OCI-LY1 (cell line): ENCODE data around the gene ZNF460.

Source experiments
- H2AFZ ChIP-seq: fragments of 200-600 bp; sonication (generic), shearing (Covaris generic); 2 replicates; pipeline ENCODE4 v1.6.0; 2014; ENCODE audit warnings: antibody characterized with exemption, mild to moderate bottlenecking, low read length
- H3F3A ChIP-seq: fragments of 200-600 bp; sonication (generic), shearing (Covaris generic); 2 replicates; pipeline ENCODE4 v1.6.0; 2014; ENCODE audit warnings: mild to moderate bottlenecking, antibody characterized with exemption, low read length, moderate library complexity; ENCODE audit not compliant: insufficient read depth
- H3K27ac ChIP-seq: fragments of 200-600 bp; sonication (generic); 2 replicates; pipeline ENCODE4 v1.5.1; 2014; ENCODE audit warnings: low read length, mixed run types, mild to moderate bottlenecking, low read depth; ENCODE audit not compliant: poor library complexity, severe bottlenecking
- H3K27me3 ChIP-seq: fragments of 200-600 bp; sonication (generic); 2 replicates; pipeline ENCODE4 v1.6.0; 2014; ENCODE audit warnings: antibody characterized with exemption, mild to moderate bottlenecking, low read length, moderate library complexity; ENCODE audit not compliant: insufficient read depth
- H3K36me3 ChIP-seq: fragments of 200-600 bp; sonication (generic); 2 replicates; pipeline ENCODE4 v1.6.1; 2014; ENCODE audit warnings: mild to moderate bottlenecking, antibody characterized with exemption, low read length, moderate library complexity, mixed read lengths; ENCODE audit not compliant: insufficient read depth
- H3K4me1 ChIP-seq: fragments of 200-600 bp; sonication (generic); 2 replicates; pipeline ENCODE4 v1.5.1; 2014; ENCODE audit warnings: mild to moderate bottlenecking, low read length, moderate library complexity; ENCODE audit not compliant: insufficient read depth, severe bottlenecking
- H3K4me2 ChIP-seq: fragments of 200-600 bp; sonication (generic), shearing (Covaris generic); 2 replicates; pipeline ENCODE4 v1.6.1; 2014; ENCODE audit warnings: low read length
- H3K4me3 ChIP-seq: fragments of 200-600 bp; sonication (generic); 2 replicates; pipeline ENCODE4 v1.5.1; 2014; ENCODE audit warnings: low read length, low read depth, mild to moderate bottlenecking, mixed read lengths; ENCODE audit not compliant: poor library complexity, severe bottlenecking
- H3K79me2 ChIP-seq: fragments of 200-600 bp; shearing (Covaris generic); 2 replicates; pipeline ENCODE4 v1.6.1; 2016; ENCODE audit warnings: mixed run types, low read length, mixed read lengths; ENCODE audit not compliant: insufficient read depth
- H3K9ac ChIP-seq: fragments of 200-600 bp; sonication (generic), shearing (Covaris generic); 2 replicates; pipeline ENCODE4 v1.6.1; 2014; ENCODE audit warnings: mild to moderate bottlenecking, low read length, mixed read lengths
- H3K9me2 ChIP-seq: fragments of 200-600 bp; sonication (generic), shearing (Covaris generic); 2 replicates; pipeline ENCODE4 v1.6.1; 2014; ENCODE audit warnings: low read depth, mild to moderate bottlenecking, low read length, mixed read lengths
- H3K9me3 ChIP-seq: fragments of 200-600 bp; shearing (Covaris generic); 2 replicates; pipeline ENCODE4 v1.6.1; 2014; ENCODE audit warnings: low read length, mixed read lengths
- H4K20me1 ChIP-seq: fragments of 200-600 bp; sonication (generic), shearing (Covaris generic); 2 replicates; pipeline ENCODE4 v1.6.0; 2016; ENCODE audit warnings: mild to moderate bottlenecking, low read length; ENCODE audit not compliant: insufficient read depth
- CTCF ChIP-seq: fragments of 200-600 bp; sonication (generic), shearing (Covaris generic); IDR thresholded peaks from 2 replicates; pipeline ENCODE4 v1.5.1; 2017; ENCODE audit warnings: mild to moderate bottlenecking, antibody characterized with exemption, low read length, moderate library complexity, mixed read lengths
- EZH2 ChIP-seq: fragments of 200-600 bp; sonication (generic), shearing (Covaris generic); IDR thresholded peaks from 2 replicates; pipeline ENCODE4 v1.8.0; 2017; ENCODE audit warnings: borderline replicate concordance, mixed run types, mild to moderate bottlenecking, antibody characterized with exemption, low read length, moderate library complexity, mixed read lengths

Gene ZNF460

GRCh38 chr19:57239982-57240310 is 40.3 kb upstream of the ZNF460 start:
- peak overlapping the region; percentile 45; the same call in 1 of the 2 replicates for H3K9ac ChIP-seq
- TF ChIP-seq CTCF (no peak), EZH2 (no peak)
- no peaks in the 10 kb centered on the region for H3K9me2 ChIP-seq
- H3K36me3 ChIP-seq, result peaks cover 14% of the 10 kb centered on the region
- no peak overlapping the region for H3K27ac ChIP-seq
- H2AFZ ChIP-seq, result peak overlapping the region; percentile 90
- H3K4me3 ChIP-seq, result peak overlapping the region; percentile 76
- H3K27me3 ChIP-seq, result no peaks in the 10 kb centered on the region
- H4K20me1 ChIP-seq, result no peaks in the 10 kb centered on the region
- H3K4me2 ChIP-seq, result peak overlapping the region; percentile 97
- peaks cover 21% of the 10 kb centered on the region for H3K4me1 ChIP-seq
- H3K9me3 ChIP-seq, result no peaks in the 10 kb centered on the region
- peaks cover 22% of the 10 kb centered on the region for H3K79me2 ChIP-seq
- no peaks in the 10 kb centered on the region for H3F3A ChIP-seq

- Histone ChIP-seq H3K4me1 (peaks cover 21% of the 10 kb centered on the region), H3K27ac (peak within 1 kb of the TSS; percentile 24), H3F3A (no peaks in the 10 kb centered on the region), H3K36me3 (peaks cover 18% of the 10 kb centered on the region), H3K4me3 (peak within 1 kb of the TSS; percentile 76), H4K20me1 (no peaks in the 10 kb centered on the region), H3K4me2 (peak within 1 kb of the TSS; percentile 97), H3K27me3 (no peaks in the 10 kb centered on the region), H3K9ac (peak within 1 kb of the TSS; percentile 96), H2AFZ (peak within 1 kb of the TSS; percentile 90), H3K9me3 (no peaks in the 10 kb centered on the region), H3K79me2 (peaks cover 22% of the 10 kb centered on the region), H3K9me2 (no peaks in the 10 kb centered on the region)
- no peak for TF ChIP-seq EZH2
- no peak for TF ChIP-seq CTCF
These were observed 39.8 kb upstream of the ZNF460 start, which contains the start of gene ZNF805 for GRCh38 chr19:57240311-57241090. Gene ZNF805 (plus strand): TSS chr19:57240632. CDS start chr19:57240892, 260 bp downstream.

GRCh38 chr19:57241176-57241575 is 39.1 kb upstream of the ZNF460 start:
- TF ChIP-seq EZH2, result no peak
- TF ChIP-seq CTCF, result no peak
- H3K4me1 ChIP-seq, result peaks cover 21% of the 10 kb centered on the region
- peaks cover 25% of the 10 kb centered on the region for H3K36me3 ChIP-seq
- H3K27ac ChIP-seq, result peak overlapping the region; percentile 24
- H3K9me2 ChIP-seq, result no peaks in the 10 kb centered on the region
- peaks cover 22% of the 10 kb centered on the region for H3K79me2 ChIP-seq
- no peaks in the 10 kb centered on the region for H4K20me1 ChIP-seq
- peak overlapping the region; percentile 97 for H3K4me2 ChIP-seq
- no peaks in the 10 kb centered on the region for H3K9me3 ChIP-seq
- no peaks in the 10 kb centered on the region for H3K27me3 ChIP-seq
- H3F3A ChIP-seq, result no peaks in the 10 kb centered on the region
- H3K9ac ChIP-seq, result peak overlapping the region; percentile 96
- no peak overlapping the region for H2AFZ ChIP-seq
- H3K4me3 ChIP-seq, result peak overlapping the region; percentile 76
